GM12874 (cell line): ENCODE measurements around the gene FHL2.

Experiments
- CTCF ChIP-seq: IDR thresholded peaks from 2 replicates; pipeline ENCODE4 v1.5.1; 2011; ENCODE audit warnings: low read depth, mild to moderate bottlenecking, control low read depth, low read length, moderate library complexity; ENCODE audit not compliant: insufficient read depth

FHL2 gene

GRCh38 chr2:105365206-105365605 lies 33.6 kb downstream of the FHL2 start:
- no peak for TF ChIP-seq CTCF

GRCh38 chr2:105364436-105365139 lies 34.3 kb downstream of the FHL2 start:
- TF ChIP-seq CTCF, result no peak

GRCh38 chr2:105362862-105363591 lies 35.8 kb downstream of the FHL2 start:
- TF ChIP-seq CTCF, result no peak

GRCh38 chr2:105361102-105361889 lies 37.6 kb downstream of the FHL2 start:
- TF ChIP-seq CTCF, result no peak

GRCh38 chr2:105358593-105358992 lies 40.3 kb downstream of the FHL2 start:
- TF ChIP-seq CTCF, result no peak

GRCh38 chr2:105357122-105357521 lies 41.7 kb downstream of the FHL2 start:
- no peak for TF ChIP-seq CTCF

GRCh38 chr2:105344704-105345345 lies 54.0 kb downstream of the FHL2 start:
- no peak for TF ChIP-seq CTCF
